Heart left ventricle (tissue), 16 donors: Measurements from ENCODE around the gene HIVEP2. TPM values are rescaled to one million over a fixed set of nuclear protein-coding genes. Genes with fewer than 3 reads are reported as not detected.

Source experiments
- ATAC-seq, 4 donors: fragments of 200-7000 bp; cut with Tn5 transposase; one replicate each; pipeline ENCODE4 v1.9.1; 2020 to 2022; ENCODE audit warnings: moderate library complexity in 4 of 4, mild to moderate bottlenecking in 3 of 4, moderate number of reproducible peaks in 1 of 4
- DNase-seq, 5 donors: peaks; one replicate each; pipeline ENCODE4 v3.0.0-alpha.2; 2020
- H3K27ac ChIP-seq, 12 donors: fragments of 200-600 bp; sonication (generic) in 4 of 12; one replicate each; pipeline versions ENCODE4 v1.5.0 to v1.8.0; 2016 to 2022; ENCODE audit warnings: mild to moderate bottlenecking in 2 of 12
- H3K27me3 ChIP-seq, 9 donors: fragments of 200-600 bp; sonication (generic) in 2 of 9; one replicate each; pipeline versions ENCODE4 v1.5.1 to v1.8.0; 2016 to 2022; ENCODE audit warnings: mild to moderate bottlenecking in 3 of 9
- H3K36me3 ChIP-seq, 9 donors: fragments of 200-600 bp; sonication (generic) in 2 of 9; one replicate each; pipeline versions ENCODE4 v1.5.0 to v1.8.0; 2018 to 2022; ENCODE audit warnings: mild to moderate bottlenecking in 2 of 9
- H3K4me1 ChIP-seq, 12 donors: fragments of 200-600 bp; sonication (generic) in 4 of 12; one replicate each; pipeline versions ENCODE4 v1.5.0 to v1.8.0; 2016 to 2022; ENCODE audit warnings: mild to moderate bottlenecking in 3 of 12
- H3K4me3 ChIP-seq, 12 donors: fragments of 200-600 bp; sonication (generic) in 4 of 12; one replicate each; pipeline versions ENCODE4 v1.5.0 to v1.8.0; 2017 to 2022; ENCODE audit warnings: mild to moderate bottlenecking in 9 of 12, moderate library complexity in 4 of 12
- H3K9me3 ChIP-seq, 12 donors: fragments of 200-600 bp; sonication (generic) in 4 of 12; one replicate each; pipeline versions ENCODE4 v1.5.0 to v1.8.0; 2016 to 2022; ENCODE audit warnings: mild to moderate bottlenecking in 1 of 12
- POLR2A ChIP-seq, 2 donors: fragments of 450-650 bp; IDR thresholded peaks; one replicate each; pipeline ENCODE4 v1.6.1; 2017; ENCODE audit warnings: antibody characterized with exemption in 2 of 2, mild to moderate bottlenecking in 2 of 2, moderate library complexity in 2 of 2
- WGBS, 4 donors: extraction: QIAGEN DNeasy Blood & Tissue Kit in 2 of 4; methylation state at CpG; one replicate each; pipeline versions ENCODE4 v1.1.5 to v1.1.7; 2013 to 2018; 5-methylcytosine and 5-hydroxymethylcytosine counted together
- intact Hi-C, 10 donors: fragments of 100-400 bp; cut with DNase I; formaldehyde crosslinking; loops; one replicate each; pipeline versions ENCODE4 v1.11.1 to v1.14.2; 2022
- polyA plus RNA-seq, 2 donors: library from polyadenylated mRNA; stranded (reverse); fragments of 200-250 nt; gene quantifications; one replicate each; pipeline ENCODE4 v1.2.3, GENCODE V29; 2013
- total RNA-seq, 9 donors: library from RNA; depleted of rRNA in 2 of 9; stranded (reverse); fragments of >200 nt in 2 of 9; fragmentation: NEBNext Ultra II Directional in 3 of 9; extraction: Animal tissue kit (Norgen Biotek cat#: 25700) in 3 of 9; gene quantifications; one replicate each; pipeline versions ENCODE4 v1.1.0 to v1.2.4, GENCODE V29; 2016 to 2023
- TF ChIP-seq, protein P1 (sequence below), 12 donors: fragments of 200-600 bp; sonication (generic) in 4 of 12; IDR thresholded peaks; one replicate each; pipeline versions ENCODE4 v1.5.0 to v1.8.0; 2018 to 2022; ENCODE audit warnings: antibody characterized with exemption in 12 of 12, mild to moderate bottlenecking in 5 of 12
- donor health status: ischemic (EF 13 %, LVEDD 7.1; RV severe dilation, severe dysfunction).
- donor health status: healthy with polysubstance abuse.
- donor health status: DM: no; HTN: yes; CAD: no.
- donor health status: DM: no; HTN: no; CAD: no.
- donor health status: ischemic (EF 25% LVEDD 6.9; RV normal size, moderate dysfunction).
- donor health status: ischemic (EF 25% LVEDD 5.7; RV mildly dilated, moderate dysfunction).
- donor health status: healthy.
- donor health status: DM: yes; HTN: yes; CAD: no.
- donor health status: ischemic (EF 35%, LVEDD 5.7; RV mildly dilated, moderate dysfunction).
- donor health status: nonischemic (EF 11% LVEDD 7.7; RV severe dilation, severe dysfunction).
- donor health status: DM: yes; HTN: yes; CAD: no.
- donor health status: PGD.
- donor health status: ischemic (EF 29% LVEDD 5.4; RV normal size, mild dysfunction).
- donor health status: nonischemic (EF 23%, LVEDD 6.1; RV moderate dilation, normal function).

The HIVEP2 gene
- total and polyA plus RNA-seq, 11 donors = 2.7 to 31.2 (median 20.4) TPM

DNA sequence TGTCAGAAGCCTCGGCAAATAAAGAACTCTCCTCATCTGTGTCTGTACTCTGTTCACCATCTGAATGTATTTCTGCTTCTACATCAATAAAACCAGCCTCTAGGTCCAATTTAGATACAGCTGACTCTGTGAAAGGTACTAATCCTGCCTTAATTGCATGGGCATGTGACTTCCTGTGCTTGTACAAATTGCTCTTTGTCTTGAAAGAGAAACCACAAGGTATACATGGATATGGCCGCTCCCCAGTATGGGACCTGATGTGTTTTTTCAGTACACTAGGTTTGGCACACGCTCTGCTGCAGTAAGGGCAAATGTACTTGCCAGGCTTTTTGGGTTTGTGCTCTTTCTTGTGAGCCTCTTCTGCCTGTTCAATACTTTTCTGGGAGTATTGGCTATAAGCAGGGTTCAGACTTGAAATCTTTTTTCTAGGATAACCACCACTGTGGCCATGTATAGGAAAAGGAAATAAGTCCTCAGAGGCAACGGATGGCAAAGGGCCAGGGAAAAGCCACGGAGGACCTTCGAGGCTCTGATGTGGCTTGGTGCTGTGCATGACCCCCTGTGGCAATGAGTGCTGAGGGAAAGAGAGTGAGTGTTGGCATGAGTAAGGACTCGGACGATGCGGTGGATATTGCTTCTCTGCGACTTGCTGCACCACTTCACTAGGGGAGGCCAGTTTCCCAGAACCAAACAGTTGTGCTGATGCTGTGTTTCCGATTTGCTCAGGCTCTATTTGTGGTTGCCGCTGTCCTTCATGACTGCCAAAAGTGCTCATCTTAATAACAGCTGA lies 170.9 kb downstream of the HIVEP2 start:
- no peak for ATAC-seq
- intact Hi-C loops = no loop called here
- WGBS, 4 donors = 91 to 97% (median 95%) methylated on average over 12 of the region's 12 CpGs
- Histone ChIP-seq H3K4me3 (no peak overlapping the region), H3K27me3 (no peaks in the 10 kb centered on the region), H3K4me1 (no peaks in the 10 kb centered on the region), H3K27ac (no peak overlapping the region), H3K9me3 (no peaks in the 10 kb centered on the region), H3K36me3 (peaks cover 0 to 66% (median 52%) of the 10 kb centered on the region in 9 donors)
- DNase-seq = no peak
- TF ChIP-seq POLR2A (IDR thresholded peaks at IDR 0.05) = no peak
- TF ChIP-seq, protein P1, sequence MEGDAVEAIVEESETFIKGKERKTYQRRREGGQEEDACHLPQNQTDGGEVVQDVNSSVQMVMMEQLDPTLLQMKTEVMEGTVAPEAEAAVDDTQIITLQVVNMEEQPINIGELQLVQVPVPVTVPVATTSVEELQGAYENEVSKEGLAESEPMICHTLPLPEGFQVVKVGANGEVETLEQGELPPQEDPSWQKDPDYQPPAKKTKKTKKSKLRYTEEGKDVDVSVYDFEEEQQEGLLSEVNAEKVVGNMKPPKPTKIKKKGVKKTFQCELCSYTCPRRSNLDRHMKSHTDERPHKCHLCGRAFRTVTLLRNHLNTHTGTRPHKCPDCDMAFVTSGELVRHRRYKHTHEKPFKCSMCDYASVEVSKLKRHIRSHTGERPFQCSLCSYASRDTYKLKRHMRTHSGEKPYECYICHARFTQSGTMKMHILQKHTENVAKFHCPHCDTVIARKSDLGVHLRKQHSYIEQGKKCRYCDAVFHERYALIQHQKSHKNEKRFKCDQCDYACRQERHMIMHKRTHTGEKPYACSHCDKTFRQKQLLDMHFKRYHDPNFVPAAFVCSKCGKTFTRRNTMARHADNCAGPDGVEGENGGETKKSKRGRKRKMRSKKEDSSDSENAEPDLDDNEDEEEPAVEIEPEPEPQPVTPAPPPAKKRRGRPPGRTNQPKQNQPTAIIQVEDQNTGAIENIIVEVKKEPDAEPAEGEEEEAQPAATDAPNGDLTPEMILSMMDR (IDR thresholded peaks at IDR 0.05) = no peak

DNA sequence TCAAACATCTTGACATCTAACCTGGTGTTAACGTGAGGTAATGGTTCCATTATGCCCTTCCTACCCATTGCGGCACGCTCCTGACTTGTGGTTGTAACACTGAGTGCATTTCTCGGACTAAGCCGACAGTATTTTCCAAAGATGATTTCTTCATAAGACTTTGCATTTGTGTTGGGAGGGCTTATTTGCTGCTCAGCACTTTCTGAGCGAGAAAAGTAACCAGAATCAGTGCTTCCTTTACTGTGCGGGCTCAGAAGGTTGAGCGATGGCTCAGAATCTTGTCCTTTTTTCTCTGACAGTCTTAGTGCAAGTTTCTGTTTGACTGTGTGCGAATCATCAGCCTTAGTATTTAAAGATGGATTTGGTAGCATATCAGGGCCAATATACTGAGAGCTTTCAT lies 171.7 kb downstream of the HIVEP2 start:
- Histone ChIP-seq H3K4me3 (no peak overlapping the region), H3K4me1 (no peaks in the 10 kb centered on the region), H3K9me3 (no peaks in the 10 kb centered on the region), H3K27ac (no peak overlapping the region), H3K36me3 (peaks cover 0 to 74% (median 57%) of the 10 kb centered on the region in 9 donors), H3K27me3 (no peaks in the 10 kb centered on the region)
- DNase-seq = no peak
- ATAC-seq = no peak
- TF ChIP-seq, protein P1 (IDR thresholded peaks at IDR 0.05) = no peak
- no peak for TF ChIP-seq POLR2A (IDR thresholded peaks at IDR 0.05)
- intact Hi-C loops = no loop called here
- 98 to 99% (median 99%) methylated on average over 9 of the region's 9 CpGs for WGBS, 4 donors

DNA sequence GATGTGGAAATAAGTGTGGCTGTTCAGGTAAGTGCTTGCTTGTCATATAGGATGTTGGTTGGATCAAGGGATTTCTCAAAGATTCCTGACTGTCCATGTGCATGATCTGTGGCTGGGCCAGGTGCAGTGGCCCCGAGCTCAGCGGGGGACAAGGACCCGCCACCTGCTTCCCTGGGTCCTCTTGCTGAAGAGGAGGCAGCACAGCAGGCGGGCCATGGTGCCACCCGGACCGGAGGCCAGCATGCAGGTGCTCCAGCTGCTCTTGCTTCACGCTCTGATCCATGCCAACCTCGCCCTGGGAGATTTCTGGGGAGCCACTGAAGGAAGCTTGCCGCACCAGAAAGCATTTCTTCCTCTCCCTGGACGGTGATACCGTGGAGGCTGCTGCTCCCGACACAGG lies 173.8 kb downstream of the HIVEP2 start:
- no peak for DNase-seq
- TF ChIP-seq POLR2A (IDR thresholded peaks at IDR 0.05) = no peak
- TF ChIP-seq, protein P1 (IDR thresholded peaks at IDR 0.05) = no peak
- Histone ChIP-seq H3K9me3 (no peaks in the 10 kb centered on the region), H3K36me3 (peaks cover 0 to 84% (median 60%) of the 10 kb centered on the region in 9 donors), H3K4me3 (no peak overlapping the region), H3K27me3 (no peaks in the 10 kb centered on the region), H3K4me1 (no peaks in the 10 kb centered on the region), H3K27ac (no peak overlapping the region)
- ATAC-seq = no peak
- 95 to 98% (median 97%) methylated on average over 12 of the region's 12 CpGs for WGBS, 4 donors
- intact Hi-C loops = no loop called here

DNA sequence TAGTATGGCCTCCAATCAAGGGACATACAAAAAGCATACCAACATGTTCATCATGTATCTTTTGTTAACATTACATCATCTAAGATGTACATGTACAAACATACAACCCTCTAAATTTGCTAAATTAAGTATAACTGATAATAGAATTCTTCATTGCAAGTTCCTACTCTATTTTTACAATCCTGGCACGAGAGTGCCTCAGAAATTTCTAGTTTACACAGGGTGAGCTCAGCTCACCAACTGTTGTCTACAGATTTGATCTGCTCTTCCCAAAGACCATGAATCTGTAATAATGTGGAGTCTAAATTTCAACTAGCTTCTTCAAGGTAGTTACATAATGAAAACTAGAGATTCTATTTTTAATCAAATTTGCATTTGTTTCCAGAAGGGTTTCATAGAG lies 179.7 kb downstream of the HIVEP2 start:
- Histone ChIP-seq H3K4me3 (no peak overlapping the region), H3K27ac (no peak overlapping the region), H3K4me1 (peaks cover 0 to 26% (median 0%) of the 10 kb centered on the region in 12 donors), H3K36me3 (peaks cover under 1 to 69% (median 45%) of the 10 kb centered on the region in 9 donors), H3K27me3 (no peaks in the 10 kb centered on the region), H3K9me3 (no peaks in the 10 kb centered on the region)
- intact Hi-C loops = no loop called here
- no peak for ATAC-seq
- WGBS, 4 donors = 42 to 62% (median 46%) methylated on average over 1 of the region's 1 CpG
- DNase-seq = no peak
- TF ChIP-seq, protein P1 (IDR thresholded peaks at IDR 0.05) = no peak
- no peak for TF ChIP-seq POLR2A (IDR thresholded peaks at IDR 0.05)
